Measurements from ENCODE around the gene HNF1A.

The HNF1A gene

DNA sequence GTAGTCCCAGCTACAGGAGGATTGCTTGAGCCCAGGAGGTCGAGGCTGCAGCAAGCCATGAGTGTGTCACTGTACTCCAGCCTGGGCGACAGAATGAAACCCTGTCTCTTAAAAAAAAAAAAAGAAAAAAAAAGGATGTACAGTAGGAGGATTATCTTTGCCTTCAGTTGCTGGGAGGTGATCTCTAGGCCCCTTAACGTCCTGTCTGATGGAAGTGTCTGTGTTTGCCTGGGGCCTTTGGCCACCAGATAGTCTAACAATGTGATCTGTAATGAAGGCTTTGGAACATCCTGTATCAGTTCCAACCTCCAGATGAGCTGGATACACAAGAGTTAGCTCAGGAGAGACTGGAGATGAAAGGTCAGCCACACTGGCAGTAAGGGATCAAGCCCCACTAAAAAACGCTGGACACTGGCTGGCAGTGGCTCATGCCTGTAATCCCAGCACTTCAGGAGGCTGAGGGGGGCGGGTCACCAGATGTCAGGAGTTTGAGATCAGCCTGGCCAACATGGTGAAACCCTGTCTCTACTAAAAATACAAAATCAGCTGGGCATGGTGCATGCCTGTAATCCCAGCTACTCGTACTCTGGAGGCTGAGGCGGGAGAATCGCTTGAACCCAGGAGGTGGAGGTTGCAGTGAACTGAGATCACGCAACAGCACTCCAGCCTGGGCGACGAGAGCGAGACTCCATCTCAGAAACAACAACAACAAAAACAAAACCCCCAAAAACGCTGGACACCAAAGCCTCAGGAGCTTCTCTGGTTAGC, 19.0 kb upstream of the HNF1A start:
- no peak for DNase-seq (ENCODE audit: low read depth in 2 of 2)

DNA sequence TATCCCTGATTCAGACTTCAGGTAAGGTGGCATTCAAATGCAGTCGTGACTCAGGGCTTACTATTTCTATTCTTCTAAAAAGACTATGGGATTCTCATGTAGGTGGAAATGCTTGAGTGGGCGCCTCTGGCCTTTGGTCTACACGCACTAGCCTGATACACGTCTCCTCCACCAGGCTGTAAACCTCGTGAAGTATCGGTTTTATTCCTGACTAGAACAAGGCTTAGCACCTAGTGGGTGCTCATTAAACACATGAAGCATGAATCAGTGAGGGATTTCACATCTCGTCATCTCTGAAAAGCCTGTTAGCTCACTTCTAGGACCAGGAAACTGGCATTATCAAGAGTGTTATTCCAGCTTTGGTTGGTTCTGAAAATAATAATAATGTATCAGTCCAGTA, 17.7 kb upstream of the HNF1A start:
- DNase-seq (ENCODE audit: low read depth in 2 of 2) = no peak

DNA sequence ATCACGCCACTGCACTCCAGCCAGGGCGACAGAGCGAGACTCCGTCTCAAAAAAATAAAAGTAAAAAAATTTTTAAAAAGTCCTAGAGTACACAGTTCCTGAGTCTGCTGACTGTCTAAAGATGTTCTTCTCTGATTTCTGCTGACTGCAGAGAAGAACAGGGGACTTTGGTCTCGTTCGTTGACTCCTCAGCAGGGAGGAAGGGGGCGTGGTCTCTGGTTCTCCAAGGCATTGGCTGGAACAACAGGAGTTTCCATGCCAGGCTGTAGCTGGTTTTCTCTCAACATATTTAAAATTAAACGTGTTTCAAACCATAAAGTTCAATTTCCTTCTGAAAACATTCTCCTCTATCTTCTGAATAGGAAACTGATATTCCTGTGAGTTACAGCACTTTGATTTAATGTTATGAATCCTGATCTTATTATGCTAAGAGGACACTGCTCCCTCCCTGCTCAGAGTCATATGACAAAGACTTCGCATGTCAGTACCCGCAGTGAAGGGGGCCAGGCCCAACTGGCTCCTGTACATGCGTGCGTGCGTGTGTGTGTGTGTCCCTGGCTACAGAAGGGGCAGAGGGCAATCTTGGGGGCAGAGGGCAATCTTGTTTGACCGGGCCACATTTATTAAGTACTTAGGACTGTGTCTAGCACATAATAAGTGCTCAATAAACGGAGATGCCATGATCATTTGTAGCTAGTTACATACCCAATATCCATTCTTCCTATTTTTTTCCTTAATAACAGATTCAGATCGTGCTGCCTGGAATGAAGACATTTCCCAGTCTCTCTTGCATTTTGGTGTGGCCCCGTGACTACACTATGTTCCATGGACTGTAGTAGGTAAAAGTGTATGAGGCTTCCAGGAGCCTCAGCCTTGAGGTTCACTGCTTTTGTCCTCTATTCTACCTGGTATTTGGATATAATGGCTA, 16.5 kb upstream of the HNF1A start:
- no peak for DNase-seq (ENCODE audit: low read depth in 2 of 2)

DNA sequence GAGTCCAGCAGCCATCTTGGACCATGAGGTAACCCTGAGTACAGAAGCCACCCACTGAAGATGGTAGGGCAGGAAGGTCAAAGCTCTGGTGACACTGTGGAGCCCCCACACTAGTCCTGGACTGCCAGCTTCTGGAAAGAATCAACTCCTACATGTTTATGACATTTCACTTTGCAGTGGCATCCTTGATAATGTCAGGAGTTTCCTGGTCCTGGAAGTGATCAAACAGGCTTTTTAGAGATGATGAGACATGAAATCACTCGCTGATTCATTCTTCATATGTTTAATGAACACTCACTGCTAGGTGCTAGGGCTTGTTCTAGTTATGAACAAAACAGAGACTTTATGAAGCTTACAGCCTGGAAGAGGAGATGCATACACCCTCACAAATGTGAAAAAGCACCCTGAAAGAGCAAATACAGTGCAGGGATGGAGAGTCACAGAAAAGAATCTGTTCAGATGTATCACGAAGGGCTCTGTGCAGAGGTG, 15.8 kb upstream of the HNF1A start:
- no peak for DNase-seq (ENCODE audit: low read depth in 2 of 2)

DNA sequence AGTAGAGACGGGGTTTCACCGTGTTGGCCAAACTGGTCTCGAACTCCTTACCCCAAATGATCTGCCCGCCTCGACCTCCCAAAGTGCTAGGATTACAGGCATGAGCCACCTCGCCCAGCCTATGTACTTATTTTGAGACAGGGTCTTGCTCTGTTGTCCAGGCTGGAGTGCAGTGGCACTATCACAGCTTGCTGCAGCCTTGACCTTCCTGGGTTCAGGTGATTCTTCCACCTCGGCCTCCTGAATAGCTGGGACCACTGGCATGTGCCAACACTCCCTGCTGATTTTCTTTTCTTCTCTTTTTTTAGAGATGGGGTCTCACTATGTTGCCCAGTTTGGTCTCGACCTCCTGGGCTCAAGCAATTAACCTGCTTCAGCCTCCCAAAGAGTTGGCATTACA, 14.0 kb upstream of the HNF1A start:
- DNase-seq (ENCODE audit: low read depth in 2 of 2) = no peak

DNA sequence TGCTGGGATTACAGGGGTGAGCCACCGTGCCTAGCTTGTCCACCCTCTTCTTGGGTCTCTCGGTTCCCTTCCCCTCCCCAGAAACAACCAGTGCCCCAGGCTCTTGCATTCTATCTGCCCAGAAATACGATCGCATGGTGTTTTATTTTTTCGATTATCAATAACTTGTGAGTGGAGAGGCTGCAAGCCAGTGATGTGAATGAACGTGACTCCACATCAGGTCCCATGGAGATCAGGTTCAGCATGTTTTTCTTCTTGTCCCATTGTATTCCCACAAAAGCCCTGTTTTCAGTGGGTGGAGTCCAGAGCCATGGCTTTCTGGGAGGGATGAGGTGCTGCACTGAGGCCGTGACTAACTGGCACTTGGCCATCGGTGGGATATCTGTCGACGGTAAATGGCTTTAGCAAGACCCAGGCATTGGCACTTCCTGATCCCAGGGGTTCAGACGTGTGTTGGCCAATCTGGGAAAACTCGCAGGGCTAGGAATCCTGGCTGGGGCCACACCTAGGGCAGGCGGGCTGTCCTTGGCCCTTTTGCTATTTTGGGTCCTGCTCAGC, 12.7 kb upstream of the HNF1A start:
- DNase-seq (ENCODE audit: low read depth in 2 of 2) = no peak

DNA sequence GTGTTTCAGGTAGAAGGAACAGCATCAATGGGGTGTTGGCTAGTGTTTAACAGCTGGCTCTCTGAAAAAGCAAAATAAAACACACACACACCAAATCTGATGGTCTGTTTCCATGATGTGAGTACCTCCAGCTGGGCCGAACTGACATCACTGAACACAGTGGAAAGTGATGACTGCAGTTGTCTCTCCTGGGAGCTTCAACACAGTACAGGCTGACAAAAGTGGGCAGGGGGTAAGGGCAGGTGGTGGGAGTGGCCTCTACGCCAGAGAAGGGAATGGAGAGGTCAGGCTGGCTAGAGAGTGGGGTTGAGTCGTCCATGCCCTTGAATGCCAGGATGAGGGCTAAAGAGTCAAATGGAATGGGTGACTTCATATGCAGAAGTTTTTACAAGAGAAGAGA, 8.0 kb upstream of the HNF1A start:
- no peak for DNase-seq (ENCODE audit: low read depth in 2 of 2)

DNA sequence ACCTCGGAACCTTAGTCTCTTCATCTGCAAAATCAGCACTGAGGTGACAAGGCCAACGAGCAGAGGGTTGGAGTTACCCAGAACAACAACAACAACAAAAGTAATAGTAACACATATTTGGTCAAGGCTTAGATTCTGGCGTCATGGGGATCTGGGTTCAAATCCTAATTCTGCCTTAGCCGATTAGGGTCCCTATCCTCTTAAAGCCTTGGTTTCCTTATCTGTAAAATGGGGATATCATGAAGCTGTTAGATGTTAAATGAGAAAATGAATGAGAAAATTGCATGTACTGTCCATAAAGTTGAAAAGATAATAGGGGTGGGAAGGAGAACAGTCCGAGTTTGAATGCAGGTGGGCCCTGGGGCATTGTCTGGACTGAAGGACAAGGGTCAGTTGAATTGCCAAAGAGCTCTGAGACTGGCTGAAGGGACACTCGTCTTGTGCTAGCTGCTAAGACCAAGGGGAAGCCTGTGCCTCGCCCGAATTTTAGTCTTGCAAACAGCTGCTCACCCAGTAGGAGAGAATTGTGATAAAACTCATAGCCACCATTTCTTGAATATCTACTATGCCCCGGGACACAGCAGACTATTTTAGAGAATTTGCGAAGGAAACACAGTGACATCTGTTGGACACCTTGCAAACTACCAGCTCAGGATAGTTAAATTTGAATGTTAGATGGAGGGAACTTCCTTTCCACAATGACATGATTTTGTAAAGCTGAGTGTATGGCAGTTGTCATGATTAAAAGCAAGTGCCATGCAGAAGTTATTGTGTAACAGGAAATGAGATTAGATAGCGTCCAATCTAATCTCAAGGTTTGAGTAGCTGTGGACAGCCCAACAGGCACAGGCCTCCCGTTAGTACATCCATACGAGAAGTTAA, 6.8 kb upstream of the HNF1A start:
- no peak for DNase-seq (ENCODE audit: low read depth in 2 of 2)

DNA sequence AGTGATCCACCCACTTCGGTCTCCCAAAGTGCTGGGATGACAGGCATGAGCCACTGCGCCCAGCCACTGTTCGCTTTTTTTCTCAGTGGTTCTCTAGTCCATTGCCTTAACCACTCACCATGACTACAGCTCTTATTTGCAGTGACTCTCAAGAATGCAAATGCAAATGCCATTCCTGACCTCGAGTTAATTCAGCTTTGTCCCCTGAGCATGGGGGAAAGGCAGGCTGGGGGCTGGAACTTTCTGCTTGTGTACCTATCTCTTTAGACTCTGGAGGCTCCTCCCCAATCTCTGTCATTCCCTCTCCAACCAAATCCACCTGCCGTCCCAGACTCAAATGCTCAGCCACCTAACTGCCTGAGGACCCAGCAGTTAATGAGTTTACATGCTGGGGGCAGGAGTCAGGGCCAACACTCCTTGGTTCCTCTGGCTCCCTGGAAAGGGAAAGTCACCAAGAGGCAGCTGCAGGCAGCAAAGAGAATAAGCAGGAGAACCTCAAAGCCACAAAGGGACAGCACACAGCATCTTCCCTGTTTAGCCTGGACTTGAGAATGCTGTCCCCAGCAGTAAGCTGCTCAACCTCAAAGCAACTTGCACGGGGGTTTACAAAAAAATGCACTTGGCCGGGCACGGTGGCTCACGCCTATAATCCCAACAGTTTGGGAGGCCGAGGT, 5.3 kb upstream of the HNF1A start:
- no peak for DNase-seq (ENCODE audit: low read depth in 2 of 2)

DNA sequence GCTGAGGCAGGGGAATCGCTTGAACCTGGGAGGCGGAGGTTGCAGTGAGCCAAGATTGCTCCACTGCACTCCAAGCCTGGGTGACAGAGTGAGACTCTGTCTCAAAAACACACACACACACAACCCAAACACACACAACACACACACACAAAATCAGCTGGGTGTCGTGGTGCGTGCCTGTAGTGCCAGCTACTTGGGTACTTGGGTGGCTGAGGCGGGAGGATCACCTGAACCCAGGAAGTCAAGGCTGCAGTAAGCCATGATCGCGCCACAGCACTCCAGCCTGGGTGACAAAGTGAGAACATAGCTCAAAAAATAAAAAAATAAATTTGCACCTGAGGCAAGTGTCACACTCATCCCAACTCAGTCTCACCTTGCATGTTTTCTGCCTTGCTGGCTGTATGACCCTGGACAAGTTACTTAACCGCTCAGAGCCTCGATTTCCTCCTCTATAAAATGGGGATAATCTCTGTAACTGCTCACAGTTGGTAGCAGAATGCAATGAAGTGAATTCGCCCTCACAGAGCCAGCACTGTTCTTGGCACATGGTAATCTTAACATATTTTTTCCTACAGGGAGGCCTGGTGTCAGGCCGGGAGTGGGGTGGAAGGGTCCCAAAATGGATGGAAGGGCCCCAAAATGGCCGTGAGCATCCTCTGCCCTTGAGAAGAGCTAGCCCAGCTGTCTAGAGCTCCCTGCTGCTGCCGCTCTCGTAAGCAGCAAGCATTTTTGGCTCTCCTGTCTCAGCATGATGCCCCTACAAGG, 630 bp upstream of the HNF1A start:
- no peak for DNase-seq (ENCODE audit: low read depth in 2 of 2)

DNA sequence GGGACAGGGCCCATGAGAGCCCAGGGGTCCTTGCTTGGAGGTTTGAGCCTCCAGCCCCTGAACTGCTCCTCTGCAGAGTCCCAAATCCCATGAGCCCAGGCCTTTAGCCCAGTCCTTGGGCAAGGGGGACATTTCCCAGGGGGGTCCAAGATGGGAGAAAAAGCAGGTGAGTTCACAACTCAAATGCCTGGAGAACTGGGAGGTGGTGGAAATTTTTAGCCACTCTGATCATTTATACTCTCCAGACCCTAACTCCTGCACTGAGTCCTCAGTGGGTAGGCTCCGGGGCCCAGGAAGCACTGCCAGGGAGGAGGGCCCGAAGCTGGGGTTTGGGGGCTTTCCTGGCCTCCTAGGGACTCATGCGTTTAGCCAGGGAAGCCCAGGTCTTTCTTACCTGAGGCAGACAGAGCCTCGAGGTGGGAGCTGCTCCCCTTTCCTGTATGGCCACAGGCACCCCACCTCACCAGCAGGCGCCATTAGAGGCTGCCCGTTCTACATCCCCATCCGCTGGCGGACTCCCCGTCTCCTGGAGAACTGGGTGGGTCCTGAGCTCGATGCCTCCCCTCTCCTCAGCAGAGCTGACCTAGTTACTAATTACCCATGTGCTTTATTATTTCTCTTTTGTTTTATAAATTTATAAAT, 998 bp downstream of the HNF1A start:
- DNase-seq (ENCODE audit: low read depth in 2 of 2) = no peak

DNA sequence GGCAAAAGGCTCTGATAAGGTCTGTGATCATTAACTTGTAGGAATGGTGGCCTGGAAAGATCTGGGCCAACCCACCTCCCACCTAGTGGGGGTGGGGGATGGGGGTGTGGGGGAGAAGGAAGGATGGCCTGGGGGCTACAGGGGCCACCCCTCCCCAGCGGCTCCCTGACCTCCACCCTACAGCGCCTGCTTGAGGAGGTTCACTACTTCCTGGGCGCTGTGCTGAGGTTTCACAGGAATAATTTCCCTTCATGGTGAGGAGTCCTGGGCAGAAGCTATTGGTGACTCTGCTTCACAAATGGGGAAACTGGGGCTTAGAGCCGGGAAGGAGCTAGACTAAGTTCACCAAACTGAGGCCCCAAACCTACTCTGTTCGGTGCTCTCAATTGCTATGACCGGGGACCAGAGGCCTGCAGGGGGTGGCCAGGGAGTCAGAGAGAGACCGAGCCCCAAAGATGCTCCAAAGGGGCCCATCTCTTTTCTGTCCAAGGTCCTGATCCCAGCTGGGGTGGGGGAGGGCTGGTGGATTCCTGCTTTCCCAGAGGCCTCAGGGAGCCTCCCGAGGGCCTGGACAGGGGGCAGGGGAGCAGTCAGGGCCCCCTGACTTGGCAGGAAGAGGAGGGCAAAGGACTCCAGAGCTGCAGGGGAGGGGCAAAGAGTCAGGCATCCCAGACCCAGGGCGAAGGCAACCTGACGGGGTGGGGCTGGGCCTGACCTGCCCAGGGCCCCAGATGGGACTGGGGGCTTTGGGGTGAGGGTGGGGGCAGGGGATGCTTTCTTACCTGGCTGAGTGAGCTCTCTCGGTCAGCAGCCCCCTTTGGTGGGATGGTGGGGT, 1.7 kb downstream of the HNF1A start:
- no peak for DNase-seq (ENCODE audit: low read depth in 2 of 2)

DNA sequence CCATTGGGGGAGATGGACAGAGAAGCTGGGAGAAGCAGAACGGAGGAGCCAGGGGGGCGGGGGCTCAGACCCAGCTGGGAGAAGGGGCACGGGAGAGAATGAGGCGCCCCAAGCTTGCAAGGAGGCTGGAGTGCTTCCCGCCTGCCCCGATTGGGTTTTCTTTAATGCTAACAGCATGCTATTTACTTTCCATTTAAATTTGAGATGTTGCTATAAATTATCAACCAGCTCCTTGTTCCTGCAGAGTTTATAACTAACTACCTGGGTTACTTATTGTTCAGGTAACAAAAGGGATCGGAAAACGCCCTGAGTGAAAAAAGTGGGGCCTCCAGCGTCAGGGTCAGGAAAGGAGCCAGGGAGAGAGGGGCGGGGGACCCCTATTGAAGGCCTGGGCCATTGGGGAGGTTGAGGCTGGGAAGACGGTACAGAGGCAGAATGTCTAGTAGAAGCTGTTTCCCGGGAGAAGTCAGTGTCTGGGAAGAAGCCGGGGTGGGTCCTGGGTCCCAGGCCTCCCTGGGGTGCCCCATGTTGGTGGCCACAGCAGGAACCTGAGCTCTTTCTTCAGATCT, 2.5 kb downstream of the HNF1A start:
- DNase-seq (ENCODE audit: low read depth in 2 of 2) = no peak

DNA sequence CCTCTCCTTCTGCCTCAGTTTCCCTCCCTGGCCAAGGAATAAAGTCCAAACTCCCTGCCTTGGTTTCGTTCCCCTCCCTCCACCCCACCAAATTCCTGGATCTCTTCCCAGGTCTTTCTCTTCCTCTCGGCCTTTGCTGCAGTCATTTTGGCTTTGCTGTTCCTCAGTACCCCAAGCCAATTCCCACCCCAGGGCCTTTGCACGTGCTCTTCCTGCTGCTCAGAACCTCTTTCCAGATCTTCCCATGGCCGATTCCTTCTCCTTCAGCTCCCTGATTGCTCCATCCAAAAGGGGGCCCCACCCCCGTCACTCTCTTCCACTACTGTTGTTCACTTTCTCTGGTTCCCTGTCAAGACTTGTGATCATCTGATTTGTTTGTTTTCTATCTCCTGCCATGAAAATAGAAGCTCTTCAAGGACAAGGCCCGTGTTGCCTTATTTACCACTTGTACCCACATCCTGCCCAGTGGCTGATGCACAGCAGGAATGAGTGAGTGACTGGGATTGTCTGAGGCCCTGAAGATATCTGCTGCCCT, 3.1 kb downstream of the HNF1A start:
- no peak for DNase-seq (ENCODE audit: low read depth in 2 of 2)

DNA sequence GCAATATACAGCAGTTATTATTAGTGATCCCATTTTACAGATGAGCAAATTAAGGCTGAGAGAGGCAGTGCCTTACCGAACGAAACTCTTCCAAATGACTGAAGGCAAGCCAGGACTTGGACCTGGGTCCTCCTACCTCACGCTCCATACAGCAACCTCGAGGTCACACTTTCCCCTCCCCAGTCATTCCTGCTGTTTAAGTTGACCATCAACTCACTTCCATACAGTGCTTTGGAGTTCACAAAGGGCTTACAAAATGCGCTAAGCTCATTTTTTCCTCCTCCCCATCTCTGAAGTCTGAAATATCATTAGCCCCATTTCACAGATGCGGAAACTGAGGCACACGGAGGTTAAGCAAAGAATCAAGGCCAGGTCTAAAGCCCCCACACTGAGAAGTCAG, 4.3 kb downstream of the HNF1A start:
- DNase-seq (ENCODE audit: low read depth in 2 of 2) = no peak

DNA sequence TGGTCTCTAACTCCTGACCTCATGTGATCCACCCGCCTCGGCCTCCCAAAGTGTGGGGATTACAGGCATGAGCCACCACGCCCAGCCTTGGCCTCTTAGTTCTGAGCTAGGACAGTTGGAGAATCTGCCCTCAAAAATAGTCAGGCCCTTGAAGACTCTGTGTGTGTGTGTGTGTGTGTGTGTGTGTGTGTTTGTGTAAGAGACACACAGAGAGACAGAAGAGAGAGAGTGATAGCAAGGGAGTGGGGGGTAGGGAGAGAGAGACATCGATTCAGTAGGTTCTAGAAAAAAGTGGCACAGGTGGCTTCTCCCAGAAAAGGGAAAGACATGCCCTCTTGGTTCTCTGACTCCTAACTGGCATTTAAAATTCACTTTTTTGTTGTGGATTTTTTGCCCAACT, 5.4 kb downstream of the HNF1A start:
- DNase-seq (ENCODE audit: low read depth in 2 of 2) = no peak

DNA sequence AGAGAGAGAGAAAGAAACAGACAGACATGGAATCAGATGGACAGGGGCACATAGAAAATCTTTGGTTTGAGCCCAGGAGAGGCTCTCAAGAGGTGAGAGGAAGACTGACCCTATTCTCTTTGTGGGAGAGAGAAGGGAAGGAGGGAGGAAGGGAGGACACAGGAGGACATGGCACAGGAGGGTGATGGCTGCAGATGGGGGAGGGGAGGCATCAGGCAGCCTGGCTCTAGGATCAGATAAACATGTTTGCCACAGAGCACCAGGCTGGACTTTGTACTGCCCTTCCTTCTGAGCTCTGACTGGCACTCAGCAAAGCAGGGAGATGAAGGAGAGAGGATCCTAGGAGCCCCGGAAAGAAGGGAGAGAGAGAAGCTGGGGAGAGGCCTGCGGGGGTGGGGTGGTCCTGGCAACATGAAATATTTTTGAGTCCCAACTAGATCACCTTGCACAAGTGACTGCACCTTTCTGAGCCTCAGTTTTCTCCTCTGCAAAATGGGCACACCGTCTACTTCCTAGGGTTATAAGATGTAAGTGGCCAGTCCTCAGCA, 6.1 kb downstream of the HNF1A start:
- no peak for DNase-seq (ENCODE audit: low read depth in 2 of 2)

DNA sequence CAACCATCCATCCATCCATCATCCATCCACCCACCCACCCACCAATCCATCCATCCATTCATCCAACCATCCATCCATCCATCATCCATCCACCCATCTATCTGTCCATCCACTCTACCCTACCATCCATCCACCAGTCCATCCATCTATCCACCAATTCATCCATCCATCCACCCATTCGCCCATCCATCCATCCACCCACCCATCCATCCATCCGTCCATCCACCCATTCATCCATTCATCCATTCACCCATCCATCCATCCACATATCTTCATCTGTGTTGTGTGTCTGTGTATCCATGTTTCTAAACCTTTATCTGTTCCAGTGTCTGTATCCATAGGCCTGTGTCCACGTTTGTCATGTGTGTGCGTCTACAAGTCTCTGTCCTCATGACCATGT, 9.9 kb downstream of the HNF1A start:
- DNase-seq (ENCODE audit: low read depth in 2 of 2) = no peak

All from stimulated activated CD4-positive, alpha-beta T cell treated with anti-CD3 and anti-CD28 coated beads, Interleukin-1b, Interleukin-23, amount 100 ng/mL, for 1 hour (primary cell).